ENCODE measurements around the gene ASPRV1. TPM values are rescaled to one million over a fixed set of nuclear protein-coding genes. Genes with fewer than 3 reads are reported as not detected.
A peak's percentile ranks its signal among the peaks of the same experiment; 100 is the strongest.

Gene ASPRV1
- total RNA-seq, 1 donor from 2014 or later = 0.84 TPM

GRCh38 chr2:69989441-69990105 is 28.1 kb upstream of the ASPRV1 start:
- DNase-seq (no peak), ATAC-seq (no peak)
- intact Hi-C loops (cut with micrococcal nuclease) = no loop called here

GRCh38 chr2:69989009-69989408 is 27.6 kb upstream of the ASPRV1 start:
- ATAC-seq = no peak
- intact Hi-C loops (cut with micrococcal nuclease) = no loop called here
- no peak for DNase-seq

GRCh38 chr2:69988086-69988635 is 26.7 kb upstream of the ASPRV1 start:
- DNase-seq = no peak
- intact Hi-C loops (cut with micrococcal nuclease) = no loop called here
- ATAC-seq = no peak

- intact Hi-C loops (cut with micrococcal nuclease) = no loop called here
- no peak for ATAC-seq
Observed at GRCh38 chr2:69986691-69987090, 25.3 kb upstream of the ASPRV1 start.

GRCh38 chr2:69985688-69986087 is 24.3 kb upstream of the ASPRV1 start:
- intact Hi-C loops (cut with micrococcal nuclease) = no loop called here
- peak; percentile 49 for DNase-seq
- ATAC-seq = peak; percentile 58

More at GRCh38 chr2:69986691-69987090, 25.3 kb upstream of the ASPRV1 start:
- DNase-seq = no peak

GRCh38 chr2:69985216-69985615 is 23.8 kb upstream of the ASPRV1 start:
- intact Hi-C loops (cut with micrococcal nuclease) = no loop called here
- no peak for DNase-seq
- no peak for ATAC-seq

- intact Hi-C loops (cut with micrococcal nuclease) = no loop called here
- ATAC-seq (no peak), DNase-seq (no peak)
Observed at GRCh38 chr2:69983392-69983966, 22.0 kb upstream of the ASPRV1 start.

- ATAC-seq = no peak
- intact Hi-C loops (cut with micrococcal nuclease) = no loop called here
- no peak for DNase-seq
Observed at GRCh38 chr2:69979902-69980807, 18.7 kb upstream of the ASPRV1 start.

GRCh38 chr2:69977906-69978482 is 16.6 kb upstream of the ASPRV1 start:
- intact Hi-C loops (cut with micrococcal nuclease) = no loop called here
- ATAC-seq (no peak), DNase-seq (no peak)

- intact Hi-C loops (cut with micrococcal nuclease) = no loop called here
- ATAC-seq (no peak), DNase-seq (no peak)
Observed at GRCh38 chr2:69977186-69977585, 15.8 kb upstream of the ASPRV1 start.

- intact Hi-C loops (cut with micrococcal nuclease) = no loop called here
- DNase-seq = no peak
- no peak for ATAC-seq
Observed at GRCh38 chr2:69975853-69976462, 14.5 kb upstream of the ASPRV1 start.

- ATAC-seq (no peak), DNase-seq (no peak)
- intact Hi-C loops (cut with micrococcal nuclease) = no loop called here
Observed at GRCh38 chr2:69975136-69975852, 13.9 kb upstream of the ASPRV1 start.

GRCh38 chr2:69973335-69973735 is 11.9 kb upstream of the ASPRV1 start:
- ATAC-seq = no peak
- no peak for DNase-seq
- intact Hi-C loops (cut with micrococcal nuclease) = no loop called here

- intact Hi-C loops (cut with micrococcal nuclease) = no loop called here
- no peak for ATAC-seq
- no peak for DNase-seq
Observed at GRCh38 chr2:69972822-69973221, 11.4 kb upstream of the ASPRV1 start.

- ATAC-seq = no peak
- no peak for DNase-seq
- intact Hi-C loops (cut with micrococcal nuclease) = no loop called here
Observed at GRCh38 chr2:69969991-69970390, 8.6 kb upstream of the ASPRV1 start.

GRCh38 chr2:69969126-69969983 is 7.9 kb upstream of the ASPRV1 start:
- ATAC-seq = no peak
- intact Hi-C loops (cut with micrococcal nuclease) = no loop called here

GRCh38 chr2:69968609-69969008 is 7.2 kb upstream of the ASPRV1 start:
- no peak for ATAC-seq
- DNase-seq = no peak
- intact Hi-C loops (cut with micrococcal nuclease) = no loop called here

More at GRCh38 chr2:69969126-69969983, 7.9 kb upstream of the ASPRV1 start:
- DNase-seq = no peak

- intact Hi-C loops (cut with micrococcal nuclease) = no loop called here
- DNase-seq = no peak
- no peak for ATAC-seq
Observed at GRCh38 chr2:69966496-69966895, 5.1 kb upstream of the ASPRV1 start.

All from left ventricle myocardium superior (tissue), 1 donor.